Cardiac fibroblast (primary cell): ENCODE data around the gene TNS1.

Experiments used
- DNase-seq, 2 donors: peaks; one replicate each; pipeline versions ENCODE4 v3.0.0 to v3.0.0-alpha.2; 2010; ENCODE audit warnings: low read depth in 2 of 2
- H3K4me3 ChIP-seq, 2 donors: replicated peaks in 1 of 2; 1 replicate in 1 of 2; 2 replicates in 1 of 2; pipeline ENCODE4 v1.5.1; 2011; ENCODE audit warnings: low read depth in 2 of 2, low read length in 2 of 2, mild to moderate bottlenecking in 2 of 2, moderate library complexity in 1 of 2
- TF ChIP-seq, protein P1 (sequence below): IDR thresholded peaks from one replicate; pipeline ENCODE4 v1.5.1; 2011; ENCODE audit warnings: low read depth, mild to moderate bottlenecking, low read length, inconsistent platforms

The TNS1 gene

DNA sequence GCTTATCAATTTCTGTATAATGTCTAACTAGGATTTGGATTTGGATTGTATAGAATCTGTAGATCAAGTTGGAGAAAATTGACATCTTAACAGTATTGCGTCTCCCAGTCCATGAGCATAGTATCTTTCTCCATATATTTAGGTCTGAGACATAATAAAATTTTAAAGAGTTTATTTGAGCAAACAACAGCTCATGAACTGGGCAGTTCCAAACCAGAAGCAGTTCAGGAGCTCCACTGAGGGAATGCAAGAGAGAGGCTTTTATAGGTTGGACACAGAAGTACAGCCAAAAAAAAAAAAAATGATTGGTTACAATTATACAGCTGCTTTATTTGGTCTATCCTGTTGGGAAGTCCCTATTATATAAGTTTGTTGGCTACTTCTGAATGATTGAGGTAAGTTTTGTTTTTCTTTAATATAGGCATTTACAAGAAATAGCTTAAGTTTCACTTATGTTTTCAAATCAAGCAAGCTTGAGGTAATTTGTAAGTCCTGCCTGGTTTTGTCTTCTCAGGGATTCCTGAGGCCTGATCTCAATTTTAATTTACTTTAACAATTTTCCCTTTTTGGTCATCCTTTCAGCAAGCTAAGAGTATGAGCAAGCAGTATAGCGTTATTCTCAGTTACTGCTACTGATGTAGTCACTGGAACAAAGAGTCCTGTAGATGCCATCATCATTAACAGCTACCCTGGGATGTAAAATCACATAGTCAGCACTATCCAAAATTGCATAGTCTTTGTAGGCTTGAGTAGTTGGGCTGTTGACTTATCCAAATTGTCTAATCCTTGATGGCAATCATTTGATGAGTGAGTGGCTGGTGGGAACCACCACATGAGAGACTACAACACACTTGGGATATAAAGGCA, 38.7 kb upstream of the TNS1 start:
- H3K4me3 ChIP-seq: no peak overlapping the region
- no peak for DNase-seq
- TF ChIP-seq, protein P1, sequence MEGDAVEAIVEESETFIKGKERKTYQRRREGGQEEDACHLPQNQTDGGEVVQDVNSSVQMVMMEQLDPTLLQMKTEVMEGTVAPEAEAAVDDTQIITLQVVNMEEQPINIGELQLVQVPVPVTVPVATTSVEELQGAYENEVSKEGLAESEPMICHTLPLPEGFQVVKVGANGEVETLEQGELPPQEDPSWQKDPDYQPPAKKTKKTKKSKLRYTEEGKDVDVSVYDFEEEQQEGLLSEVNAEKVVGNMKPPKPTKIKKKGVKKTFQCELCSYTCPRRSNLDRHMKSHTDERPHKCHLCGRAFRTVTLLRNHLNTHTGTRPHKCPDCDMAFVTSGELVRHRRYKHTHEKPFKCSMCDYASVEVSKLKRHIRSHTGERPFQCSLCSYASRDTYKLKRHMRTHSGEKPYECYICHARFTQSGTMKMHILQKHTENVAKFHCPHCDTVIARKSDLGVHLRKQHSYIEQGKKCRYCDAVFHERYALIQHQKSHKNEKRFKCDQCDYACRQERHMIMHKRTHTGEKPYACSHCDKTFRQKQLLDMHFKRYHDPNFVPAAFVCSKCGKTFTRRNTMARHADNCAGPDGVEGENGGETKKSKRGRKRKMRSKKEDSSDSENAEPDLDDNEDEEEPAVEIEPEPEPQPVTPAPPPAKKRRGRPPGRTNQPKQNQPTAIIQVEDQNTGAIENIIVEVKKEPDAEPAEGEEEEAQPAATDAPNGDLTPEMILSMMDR: no peak

DNA sequence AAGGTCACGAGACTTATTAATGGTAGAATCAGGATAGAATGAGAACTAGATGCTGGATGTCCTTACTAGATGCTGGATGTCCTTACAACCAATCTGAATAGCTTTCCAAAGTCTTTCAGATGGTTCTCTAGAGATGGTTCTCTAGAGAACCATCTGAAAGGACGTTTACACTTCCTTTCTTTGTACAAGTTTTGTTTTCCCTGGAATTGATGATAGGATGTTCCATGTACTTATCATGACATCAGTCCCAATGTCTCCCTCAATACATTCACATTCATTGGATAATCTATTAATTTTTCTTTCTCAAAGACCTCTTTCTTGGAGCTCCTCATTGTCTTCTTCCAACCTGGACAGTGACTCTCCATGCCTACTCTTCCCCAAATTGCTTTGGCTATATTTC, 38.1 kb upstream of the TNS1 start:
- no peak for DNase-seq
- no peak overlapping the region for H3K4me3 ChIP-seq
- TF ChIP-seq, protein P1: no peak

DNA sequence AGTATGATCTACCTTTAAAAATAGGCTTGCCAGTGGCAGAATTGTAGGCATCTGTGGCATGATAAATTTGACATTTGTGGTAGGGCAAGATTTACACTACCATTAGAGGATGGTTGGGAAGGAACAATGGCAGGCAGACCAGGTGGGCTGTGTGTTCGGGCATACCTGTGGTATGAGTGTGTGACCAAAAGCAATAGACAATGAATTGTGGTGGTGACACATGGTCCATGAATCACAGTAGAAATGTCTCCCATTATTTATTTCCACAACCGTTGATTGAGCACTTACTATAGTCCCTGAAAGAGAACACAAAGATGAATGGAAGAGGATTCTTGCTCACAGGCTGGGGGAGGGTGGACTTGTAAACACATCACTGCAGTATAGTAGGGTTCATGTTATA, 36.4 kb upstream of the TNS1 start:
- peak in 1 of 2 donors; percentile 74 for DNase-seq
- TF ChIP-seq, protein P1: no peak
- no peak overlapping the region for H3K4me3 ChIP-seq

DNA sequence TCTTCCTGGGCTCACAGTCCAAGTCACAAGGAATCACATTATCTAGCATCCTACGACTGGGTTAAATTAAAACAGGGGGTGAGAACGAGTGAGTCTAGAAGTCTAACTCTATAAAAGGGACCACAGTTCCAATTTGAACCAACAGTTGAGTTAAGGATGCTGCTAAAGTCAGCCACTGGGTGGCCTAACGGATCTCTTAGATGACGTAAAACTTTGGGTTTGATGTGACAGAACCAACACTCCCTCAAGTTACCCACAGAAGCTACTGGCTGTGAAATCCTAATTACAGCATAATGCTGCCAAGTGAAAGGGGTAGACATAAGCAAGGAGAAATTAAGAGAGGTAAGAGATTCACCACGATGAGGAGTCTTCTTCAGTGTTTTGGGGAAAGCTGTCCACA, 33.6 kb upstream of the TNS1 start:
- H3K4me3 ChIP-seq: no peak overlapping the region
- TF ChIP-seq, protein P1: peak; percentile 1
- DNase-seq: no peak

DNA sequence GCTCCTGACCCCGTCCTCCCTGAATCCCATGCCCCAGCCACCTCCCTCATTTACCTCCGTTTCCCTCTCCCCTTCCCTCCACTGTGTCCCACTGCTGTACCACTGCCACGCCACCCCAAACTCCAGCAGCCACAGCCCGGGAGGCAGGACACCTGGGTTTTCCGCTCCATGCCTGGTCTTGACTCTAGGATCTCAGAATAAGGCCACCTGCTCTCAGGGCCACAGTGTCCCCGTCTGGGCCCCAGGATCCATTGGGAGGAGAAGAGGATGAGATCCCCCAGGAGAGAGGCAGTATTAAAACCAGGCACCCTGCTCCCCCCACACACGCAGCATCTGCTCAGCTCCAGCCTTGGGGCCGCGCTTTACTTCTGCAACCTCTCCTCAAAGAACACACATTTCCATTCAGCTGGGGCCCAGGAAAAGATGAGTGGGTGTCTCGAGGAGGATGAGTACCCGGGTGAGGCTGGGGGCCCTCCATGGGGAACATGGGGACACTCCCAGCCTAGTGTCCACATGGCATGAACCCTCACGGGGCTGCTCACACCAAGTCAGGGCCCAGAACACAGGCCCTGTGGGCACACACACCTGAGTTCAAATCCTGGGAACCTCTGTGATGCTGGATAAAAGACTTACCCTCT, 32.8 kb upstream of the TNS1 start:
- DNase-seq: no peak
- TF ChIP-seq, protein P1: no peak
- no peak overlapping the region for H3K4me3 ChIP-seq

DNA sequence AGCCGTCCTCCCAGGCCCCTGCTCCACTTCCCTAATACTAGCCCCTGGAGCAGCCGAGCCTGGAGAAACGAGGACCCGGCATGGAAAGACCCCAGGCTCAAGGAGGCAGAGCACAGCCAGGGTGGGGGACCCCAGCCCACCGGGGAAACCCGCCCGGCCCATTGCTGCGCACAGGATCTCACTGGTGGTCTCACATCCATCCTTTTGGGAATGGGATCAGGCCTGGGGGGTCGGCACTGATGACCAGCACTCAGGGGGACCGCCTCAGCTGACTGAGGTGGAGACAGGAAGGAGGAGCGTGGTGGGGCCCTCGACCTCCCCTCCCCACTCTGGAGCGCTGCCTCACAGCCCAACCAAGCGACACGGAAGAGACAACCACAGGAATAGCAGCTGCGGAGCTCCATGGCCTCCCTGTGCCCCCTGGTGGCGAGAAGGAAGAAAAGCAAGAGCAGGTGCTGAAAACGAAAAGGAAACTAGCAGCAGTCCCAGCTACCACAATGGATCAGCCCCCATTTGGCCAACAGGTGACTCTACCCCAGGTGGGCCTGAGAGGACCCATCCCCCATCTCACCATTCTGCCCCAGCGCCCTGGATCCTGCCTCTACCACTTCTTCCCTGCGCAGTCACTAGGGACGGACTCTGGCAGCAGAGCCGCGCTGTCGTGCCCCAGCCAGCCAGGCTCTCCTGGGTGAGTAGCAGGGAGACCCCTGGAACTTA, 31.9 kb upstream of the TNS1 start:
- TF ChIP-seq, protein P1: peak; percentile 70
- H3K4me3 ChIP-seq: peak overlapping the region in 1 of 2 donors; percentile 39
- peak; percentile 70 to 71 for DNase-seq
